H1 (cell line): ENCODE measurements around the gene ATP11A. TPM values are rescaled to one million over a fixed set of nuclear protein-coding genes. Genes with fewer than 3 reads are reported as not detected.

ENCODE experiments used
- CTCF ChIA-PET: fragments of 300-600 bp; sonication (Branson Sonifier 250); formaldehyde crosslinking; loops from one replicate; lab custom pipeline; 2021; ENCODE audit not compliant: partially characterized antibody; lab: Charles Lee
- POLR2A ChIA-PET: fragments of 300-600 bp; sonication (Branson Sonifier 250); formaldehyde crosslinking; loops from one replicate; lab custom pipeline; 2021; ENCODE audit warnings: inconsistent platforms; ENCODE audit not compliant: partially characterized antibody; lab: Charles Lee
- DNase-seq, 2 experiments: peaks; one replicate each; pipeline versions ENCODE4 v3.0.0 to v3.0.0-alpha.2; 2010 to 2022; ENCODE audit warnings: low spot score in 2 of 2, low read depth in 1 of 2, mixed read lengths in 1 of 2
- FAIRE-seq: peaks from 2 replicates; lab custom pipeline; 2011; peaks lifted over from hg19 to GRCh38; lab: Jason Lieb, UNC
- H2AFZ ChIP-seq: 2 replicates; pipeline ENCODE4 v1.8.1; 2012; ENCODE audit warnings: low read length, inconsistent platforms
- H2AK5ac ChIP-seq: 2 replicates; pipeline ENCODE4 v1.6.1; 2013; ENCODE audit warnings: low read depth, low read length
- H2BK120ac ChIP-seq: replicated peaks from 2 replicates; pipeline ENCODE3; 2013; ENCODE audit warnings: low read depth, low read length, inconsistent platforms
- H2BK12ac ChIP-seq: 2 replicates; pipeline ENCODE4 v1.6.1; 2013; ENCODE audit warnings: low read depth, low read length
- H2BK15ac ChIP-seq: 2 replicates; pipeline ENCODE4 v1.6.1; 2013; ENCODE audit warnings: low read length
- H2BK20ac ChIP-seq: 2 replicates; pipeline ENCODE4 v1.6.1; 2013; ENCODE audit warnings: low read length
- H2BK5ac ChIP-seq: 2 replicates; pipeline ENCODE4 v1.6.1; 2013; ENCODE audit warnings: low read depth, low read length
- H3K14ac ChIP-seq: 2 replicates; pipeline ENCODE4 v1.6.1; 2013; ENCODE audit warnings: inconsistent platforms; ENCODE audit not compliant: insufficient read length
- H3K18ac ChIP-seq: 2 replicates; pipeline ENCODE4 v1.6.1; 2013; ENCODE audit warnings: low read length; ENCODE audit errors: extremely low read depth
- H3K23ac ChIP-seq: 2 replicates; pipeline ENCODE4 v1.6.1; 2013; ENCODE audit warnings: inconsistent platforms; ENCODE audit not compliant: insufficient read length
- H3K23me2 ChIP-seq: 2 replicates; pipeline ENCODE4 v1.6.1; 2013; ENCODE audit warnings: low read depth, low read length
- H3K27ac ChIP-seq: 2 replicates; pipeline ENCODE4 v1.6.1; 2011; ENCODE audit warnings: low read depth, low read length, inconsistent platforms
- H3K27me3 ChIP-seq, 4 experiments: replicated peaks in 1 of 4; 1 replicate in 1 of 4; 2 replicates in 3 of 4; pipeline versions ENCODE4 v1.6.1 to v1.8.1; 2011 to 2013; ENCODE audit warnings: low read length in 3 of 4, mild to moderate bottlenecking in 3 of 4, inconsistent platforms in 2 of 4, mixed read lengths in 2 of 4, moderate library complexity in 1 of 4; ENCODE audit not compliant: control insufficient read depth in 3 of 4, insufficient read depth in 3 of 4; ENCODE audit errors: extremely low read depth in 1 of 4
- H3K36me3 ChIP-seq, 4 experiments: 2 replicates each; pipeline versions ENCODE4 v1.6.1 to v1.8.1; 2011 to 2013; ENCODE audit warnings: mild to moderate bottlenecking in 4 of 4, low read length in 3 of 4, moderate library complexity in 2 of 4, control low read depth in 1 of 4, inconsistent platforms in 1 of 4; ENCODE audit not compliant: insufficient read depth in 4 of 4, control insufficient read depth in 2 of 4
- H3K4ac ChIP-seq: replicated peaks from 2 replicates; pipeline ENCODE3; 2013; ENCODE audit warnings: low read length, low read depth, mixed read lengths, inconsistent platforms; ENCODE audit not compliant: insufficient read length
- H3K4me1 ChIP-seq, 4 experiments: replicated peaks in 1 of 4; 1 replicate in 1 of 4; 2 replicates in 3 of 4; pipeline versions ENCODE4 v1.6.1 to v1.8.1; 2011 to 2013; ENCODE audit warnings: low read length in 3 of 4, inconsistent platforms in 2 of 4, mixed read lengths in 1 of 4; ENCODE audit not compliant: insufficient read depth in 4 of 4, control insufficient read depth in 3 of 4
- H3K4me2 ChIP-seq, 2 experiments: 2 replicates each; pipeline versions ENCODE4 v1.6.1 to v1.8.1; 2011 to 2013; ENCODE audit warnings: low read depth in 2 of 2, low read length in 2 of 2, control low read depth in 1 of 2, inconsistent platforms in 1 of 2, mild to moderate bottlenecking in 1 of 2; ENCODE audit not compliant: insufficient read depth in 1 of 2
- H3K4me3 ChIP-seq, 4 experiments: fragments of 200-600, 300-600 bp in 1 of 4; sonication (generic), shearing (Covaris generic), sonication (Bioruptor Twin) in 1 of 4; 2 replicates each; pipeline versions ENCODE4 v1.5.1 to v1.8.1; 2011 to 2016; ENCODE audit warnings: low read length in 4 of 4, low read depth in 3 of 4, control low read depth in 2 of 4, inconsistent platforms in 2 of 4, mild to moderate bottlenecking in 2 of 4, mixed read lengths in 1 of 4, moderate library complexity in 1 of 4; ENCODE audit not compliant: insufficient read depth in 2 of 4; ENCODE audit errors: extremely low read depth in 1 of 4
- H3K56ac ChIP-seq: replicated peaks from 2 replicates; pipeline ENCODE3; 2013; ENCODE audit warnings: low read depth, mild to moderate bottlenecking, mixed read lengths, low read length, inconsistent platforms; ENCODE audit not compliant: insufficient read length
- H3K79me1 ChIP-seq: 2 replicates; pipeline ENCODE4 v1.6.1; 2013; ENCODE audit warnings: low read depth, low read length, control low read depth
- H3K79me2 ChIP-seq, 2 experiments: 2 replicates each; pipeline versions ENCODE4 v1.6.1 to v1.8.1; 2012 to 2013; ENCODE audit warnings: low read length in 2 of 2, mild to moderate bottlenecking in 2 of 2, inconsistent platforms in 1 of 2; ENCODE audit not compliant: insufficient read depth in 2 of 2, control insufficient read depth in 1 of 2
- H3K9ac ChIP-seq, 4 experiments: replicated peaks in 1 of 4; 1 replicate in 1 of 4; 2 replicates in 3 of 4; pipeline versions ENCODE4 v1.6.1 to v1.8.1; 2011 to 2013; ENCODE audit warnings: low read depth in 3 of 4, low read length in 3 of 4, control low read depth in 2 of 4, mild to moderate bottlenecking in 2 of 4, moderate library complexity in 2 of 4, inconsistent platforms in 1 of 4; ENCODE audit errors: extremely low read depth in 1 of 4
- H3K9me3 ChIP-seq, 2 experiments: 2 replicates each; pipeline versions ENCODE4 v1.6.1 to v1.8.1; 2012 to 2013; ENCODE audit warnings: mild to moderate bottlenecking in 2 of 2, moderate library complexity in 2 of 2, control low read depth in 1 of 2, inconsistent platforms in 1 of 2, low read depth in 1 of 2, low read length in 1 of 2, mixed read lengths in 1 of 2; ENCODE audit not compliant: insufficient read depth in 2 of 2
- H4K20me1 ChIP-seq, 2 experiments: replicated peaks in 1 of 2; 2 replicates each; pipeline versions ENCODE3 to v1.8.1; 2011 to 2013; ENCODE audit warnings: inconsistent platforms in 2 of 2, low read length in 2 of 2, mild to moderate bottlenecking in 1 of 2; ENCODE audit not compliant: insufficient read depth in 2 of 2, control insufficient read depth in 1 of 2
- H4K5ac ChIP-seq: 2 replicates; pipeline ENCODE4 v1.6.1; 2013; ENCODE audit warnings: low read length, low read depth, mixed read lengths, inconsistent platforms; ENCODE audit not compliant: insufficient read length
- H4K8ac ChIP-seq: 2 replicates; pipeline ENCODE4 v1.8.0; 2013; ENCODE audit warnings: mild to moderate bottlenecking, moderate library complexity, low read length, inconsistent platforms; ENCODE audit not compliant: insufficient read depth; ENCODE audit errors: extremely low read depth
- H4K91ac ChIP-seq: replicated peaks from 2 replicates; pipeline ENCODE3; 2013; ENCODE audit warnings: low read length, mixed read lengths, inconsistent platforms; ENCODE audit not compliant: insufficient read length
- ATF2 ChIP-seq: IDR thresholded peaks from 2 replicates; pipeline ENCODE4 v1.6.1; 2012; ENCODE audit warnings: low read length, inconsistent platforms
- BACH1 ChIP-seq: IDR thresholded peaks from 2 replicates; pipeline ENCODE4 v1.6.1; 2012; ENCODE audit warnings: low read length, improper control_type of control experiment
- BRCA1 ChIP-seq: IDR thresholded peaks from 2 replicates; pipeline ENCODE4 v1.6.1; 2012; ENCODE audit warnings: low read depth, low read length, improper control_type of control experiment
- CBX5 ChIP-seq: fragments of 300-800, 300-1000 bp; sonication (generic); IDR thresholded peaks from 2 replicates; pipeline ENCODE4 v1.7.1; 2016; ENCODE audit warnings: antibody characterized with exemption, low read length, low read depth
- CTBP2 ChIP-seq: IDR thresholded peaks from 2 replicates; pipeline ENCODE4 v1.7.0; 2011; ENCODE audit warnings: borderline replicate concordance, mild to moderate bottlenecking, moderate library complexity, mixed read lengths, low read length; ENCODE audit not compliant: insufficient read depth, insufficient read length
- FOSL1 ChIP-seq: IDR thresholded peaks from 2 replicates; pipeline ENCODE4 v1.6.1; 2011; ENCODE audit warnings: mild to moderate bottlenecking, low read depth, low read length, moderate library complexity; ENCODE audit not compliant: insufficient read depth
- HDAC6 ChIP-seq: IDR thresholded peaks from one replicate; pipeline ENCODE4 v1.7.1; 2012; ENCODE audit warnings: low read depth, mild to moderate bottlenecking, inconsistent platforms, low read length, moderate library complexity
- JUND ChIP-seq: IDR thresholded peaks from 2 replicates; pipeline ENCODE4 v1.6.1; 2011; ENCODE audit warnings: mild to moderate bottlenecking, improper control_type of control experiment, low read length
- KDM1A ChIP-seq: fragments of 200-600, 300-600 bp; sonication (generic); IDR thresholded peaks from 2 replicates; pipeline ENCODE4 v1.7.1; 2016; ENCODE audit warnings: mild to moderate bottlenecking, low read length, borderline replicate concordance
- RXRA ChIP-seq: IDR thresholded peaks from 2 replicates; pipeline ENCODE4 v1.6.1; 2011; ENCODE audit warnings: low read depth, mild to moderate bottlenecking, low read length, moderate library complexity; ENCODE audit not compliant: insufficient read depth
- SP2 ChIP-seq: IDR thresholded peaks from 2 replicates; pipeline ENCODE4 v1.6.1; 2012; ENCODE audit warnings: mild to moderate bottlenecking, low read length, inconsistent platforms
- SUZ12 ChIP-seq: fragments of 200-600 bp; sonication (generic); IDR thresholded peaks from 2 replicates; pipeline ENCODE4 v1.6.1; 2012; ENCODE audit warnings: mild to moderate bottlenecking, inconsistent platforms, low read length, moderate library complexity, mixed read lengths
- WGBS, 2 experiments: shearing (Covaris generic) in 1 of 2; methylation state at CpG; one replicate each; pipeline versions ENCODE4 v1.1.6 to v1.1.7; 2013 to 2015; ENCODE audit warnings: low lambda C conversion rate in 2 of 2, mixed read lengths in 2 of 2, inconsistent platforms in 1 of 2, low coverage in 1 of 2, missing lambda C conversion rate in 1 of 2; ENCODE audit not compliant: insufficient replicate concordance in 2 of 2, insufficient coverage in 1 of 2, insufficient read length in 1 of 2; ENCODE audit errors: extremely low coverage in 1 of 2, missing lambda C conversion rate in 1 of 2; 5-methylcytosine and 5-hydroxymethylcytosine counted together
- polyA plus RNA-seq, 7 experiments: library from polyadenylated mRNA; depleted of rRNA in 3 of 7; stranded (reverse) in 5 of 7; unstranded in 2 of 7; fragments of >200 nt in 5 of 7; fragments of 200-250 nt in 2 of 7; gene quantifications; 1 replicate in 5 of 7; 2 replicates in 1 of 7; 4 replicates in 1 of 7; pipeline versions ENCODE4 v1.2.1 to v1.2.3, GENCODE V29; 2011 to 2013; ENCODE audit warnings: missing spikeins in 2 of 7, mixed read lengths in 2 of 7
- total RNA-seq: library from RNA; stranded (reverse); fragmentation: NEBNext Ultra II Directional; extraction: Animal tissue kit (Norgen Biotek cat#: 25700); gene quantifications from 2 replicates; pipeline ENCODE4 v1.2.1, GENCODE V29; 2021

Gene ATP11A
- total and polyA plus RNA-seq, 2 of the 8 experiments (the other 6 are each of a cell fraction or from before 2014, with no cell fraction given), result 28.8 to 72.9 TPM

DNA sequence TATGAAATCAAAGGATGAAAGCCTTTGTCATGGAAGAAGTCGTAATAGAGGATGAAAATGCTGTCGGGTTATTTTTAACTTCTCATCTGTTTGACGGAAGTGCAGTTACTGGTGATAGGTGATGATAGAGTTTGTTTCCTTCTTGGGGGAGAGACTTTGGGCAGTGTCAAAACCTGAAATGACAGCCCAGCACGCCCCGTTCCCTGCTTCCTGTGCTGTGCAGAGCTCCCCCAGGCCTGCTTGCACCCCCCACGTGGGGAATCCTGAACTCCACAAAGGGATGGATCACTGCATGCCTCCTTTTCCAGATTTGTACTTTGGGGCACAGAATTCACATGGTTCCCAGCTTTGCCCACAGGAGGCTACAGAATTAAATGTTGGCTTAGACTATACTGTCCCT is 102.7 kb downstream of the ATP11A start:
- no peak overlapping the region for H4K8ac ChIP-seq
- H3K9me3 ChIP-seq, result peaks cover 0 to 10% of the 10 kb centered on the region in 2 experiments; a peak in 1 of 4 replicates
- no peak overlapping the region; the same call in 1 of the 2 replicates for H2BK5ac ChIP-seq
- H3K36me3 ChIP-seq, result peaks cover 0 to 22% (median 3%) of the 10 kb centered on the region in 4 experiments; a peak in 5 of 8 replicates
- no peak overlapping the region for H3K23ac ChIP-seq
- H4K5ac ChIP-seq, result no peak overlapping the region
- H2BK120ac ChIP-seq, result no peak overlapping the region
- no peak overlapping the region for H3K4me3 ChIP-seq
- no peak overlapping the region for H2BK12ac ChIP-seq
- no peak overlapping the region for H3K18ac ChIP-seq
- H3K23me2 ChIP-seq, result 0 out of 2 replicates have a peak, but pooled peaks cover 1% of the 10 kb centered on the region
- H3K27me3 ChIP-seq, result no peaks in the 10 kb centered on the region
- no peak overlapping the region for H3K4me2 ChIP-seq
- H3K4me1 ChIP-seq, result peaks cover 5 to 8% (median 7%) of the 10 kb centered on the region in 4 experiments
- H2BK15ac ChIP-seq, result no peak overlapping the region
- H3K56ac ChIP-seq, result no peak overlapping the region
- ChIA-PET POLR2A (interaction anchor here (0.7 to 0.8 kb wide), 3 partner anchors 10 to 34 kb away, joined by 3 read pairs; no protein-coding TSS in a partner anchor), CTCF (no interaction called here)
- peaks cover 0 to 3% of the 10 kb centered on the region in 2 experiments; a peak in 1 of 4 replicates for H3K79me2 ChIP-seq
- no peak overlapping the region for H2BK20ac ChIP-seq
- H3K27ac ChIP-seq, result no peak overlapping the region
- peak in 1 of 2 experiments; percentile 4 for DNase-seq
- no peak overlapping the region for H3K9ac ChIP-seq
- no peak overlapping the region for H2AK5ac ChIP-seq
- 93% methylated on average over 6 of the region's 6 CpGs; no CpG with 5 or more reads in 1 of the 2 experiments for WGBS, 2 experiments
- H3K79me1 ChIP-seq, result no peaks in the 10 kb centered on the region; the same call in 1 of the 2 replicates
- H3K14ac ChIP-seq, result no peak overlapping the region
- no peak overlapping the region for H4K91ac ChIP-seq
- H3K4ac ChIP-seq, result no peak overlapping the region
- H2AFZ ChIP-seq, result no peak overlapping the region
- FAIRE-seq, result no peak
- H4K20me1 ChIP-seq, result no peaks in the 10 kb centered on the region
- TF ChIP-seq KDM1A (no peak), HDAC6 (no peak), BRCA1 (no peak), CBX5 (no peak), RXRA (no peak), CTBP2 (no peak), JUND (no peak), BACH1 (no peak), FOSL1 (no peak), ATF2 (no peak), SP2 (no peak), SUZ12 (no peak)
